Tibial nerve (tissue), 3 donors: ENCODE results near the gene SLCO2A1.

ENCODE experiments used
- CTCF ChIP-seq, 5 experiments: fragments of 200-600 bp in 3 of 5; fragments of 450-650 bp in 2 of 5; sonication (generic) in 3 of 5; IDR thresholded peaks; one replicate each; pipeline ENCODE4 v1.5.1; 2016 to 2019; ENCODE audit warnings: antibody characterized with exemption in 5 of 5, mild to moderate bottlenecking in 3 of 5, moderate library complexity in 2 of 5
- POLR2A ChIP-seq, 2 donors: fragments of 450-650 bp; IDR thresholded peaks; one replicate each; pipeline ENCODE4 v1.6.1; 2017; ENCODE audit warnings: antibody characterized with exemption in 2 of 2, mild to moderate bottlenecking in 2 of 2, moderate library complexity in 2 of 2

GRCh38 chr3:134076851-134077250 lies 47.1 kb upstream of the SLCO2A1 start:
- TF ChIP-seq CTCF (IDR thresholded peaks at IDR 0.05): no peak
- TF ChIP-seq POLR2A (IDR thresholded peaks at IDR 0.05): no peak
